GM12874 (cell line): ENCODE results near the gene APOL3.

Experiments
- CTCF ChIP-seq: IDR thresholded peaks from 2 replicates; pipeline ENCODE4 v1.5.1; 2011; ENCODE audit warnings: low read depth, mild to moderate bottlenecking, control low read depth, low read length, moderate library complexity; ENCODE audit not compliant: insufficient read depth

APOL3 gene

GRCh38 chr22:36151006-36151595 is 9.5 kb downstream of the APOL3 start:
- no peak for TF ChIP-seq CTCF

GRCh38 chr22:36149441-36149840 is 11.1 kb downstream of the APOL3 start:
- no peak for TF ChIP-seq CTCF

GRCh38 chr22:36148411-36148810 is 12.1 kb downstream of the APOL3 start:
- TF ChIP-seq CTCF: no peak

- TF ChIP-seq CTCF: no peak
Observed at GRCh38 chr22:36147196-36147791, 13.3 kb downstream of the APOL3 start.

- TF ChIP-seq CTCF: no peak
Observed at GRCh38 chr22:36145881-36146280, 14.7 kb downstream of the APOL3 start.

GRCh38 chr22:36144886-36145541 is 15.5 kb downstream of the APOL3 start:
- peak; percentile 61 for TF ChIP-seq CTCF

GRCh38 chr22:36143956-36144355 is 16.6 kb downstream of the APOL3 start:
- no peak for TF ChIP-seq CTCF
